HG03095 (cell line): ENCODE results near the gene TMCO1.
"Not testable (repeated sequence)": the region's sequence is repeated elsewhere in the genome, so short reads cannot be mapped to it uniquely, and the experiment has no call there.

Source experiments
- ATAC-seq: cut with Tn5 transposase; IDR thresholded peaks from one replicate; pipeline ENCODE4 v1.9.1; 2021; ENCODE audit warnings: moderate library complexity; ENCODE audit not compliant: unreplicated experiment

The TMCO1 gene

DNA sequence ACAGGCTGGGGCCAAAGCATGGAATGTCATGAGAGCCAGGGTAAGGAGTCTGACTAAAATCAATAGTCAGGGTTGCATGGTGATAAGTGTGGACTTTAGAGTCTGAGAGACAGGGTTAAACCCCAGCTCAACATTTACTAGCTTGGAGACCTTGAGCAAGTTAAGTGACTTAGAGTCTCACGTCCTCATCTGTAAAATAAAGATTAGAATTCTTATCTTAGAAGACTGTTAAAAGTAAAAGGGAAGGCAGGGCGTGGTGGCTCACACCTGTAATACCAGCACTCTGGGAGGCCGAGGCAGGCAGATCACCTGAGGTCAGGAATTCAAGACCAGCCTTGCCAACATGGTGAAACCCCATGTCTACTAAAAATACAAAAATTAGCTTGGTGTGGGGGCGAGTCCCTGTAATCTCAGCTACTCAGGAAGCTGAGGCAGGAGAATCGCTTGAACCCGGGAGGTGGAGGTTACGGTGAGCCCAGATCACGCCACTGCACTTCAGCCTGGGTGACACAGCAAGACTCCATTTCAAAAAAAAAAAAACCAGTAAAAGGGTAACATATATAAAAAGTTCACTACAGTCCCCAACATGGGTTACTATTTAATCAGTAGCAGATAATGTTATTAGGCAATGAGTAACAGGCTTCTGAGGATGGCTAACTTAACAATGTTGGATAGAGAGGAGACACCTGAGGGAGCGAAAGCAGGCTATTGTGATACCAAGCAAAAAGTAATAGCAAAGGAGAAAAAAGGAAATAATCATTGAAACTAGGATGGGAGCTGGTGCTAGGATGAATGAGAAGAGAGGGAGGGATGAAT is 20.8 kb downstream of the TMCO1 start:
- no peak for ATAC-seq

DNA sequence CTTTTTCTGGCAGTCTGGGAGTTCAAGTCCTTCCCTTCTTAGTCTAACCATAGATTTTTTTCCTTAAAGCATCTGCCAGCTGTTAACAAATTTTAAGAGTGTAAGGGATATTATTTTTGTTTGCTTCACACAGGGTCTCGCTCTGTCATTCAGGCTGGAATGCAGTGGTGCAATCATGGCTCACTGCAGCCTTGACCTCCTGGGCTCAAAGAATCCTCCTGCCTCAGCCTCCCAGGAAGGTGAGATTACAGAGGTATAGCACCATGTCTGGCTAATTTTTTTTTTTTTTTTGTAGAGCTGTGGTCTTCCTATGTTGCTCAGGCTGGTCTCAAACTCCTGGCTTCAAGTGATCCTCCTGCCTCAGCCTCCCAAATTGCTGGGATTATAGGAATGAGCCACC is 23.8 kb downstream of the TMCO1 start:
- ATAC-seq: not testable (repeated sequence)

DNA sequence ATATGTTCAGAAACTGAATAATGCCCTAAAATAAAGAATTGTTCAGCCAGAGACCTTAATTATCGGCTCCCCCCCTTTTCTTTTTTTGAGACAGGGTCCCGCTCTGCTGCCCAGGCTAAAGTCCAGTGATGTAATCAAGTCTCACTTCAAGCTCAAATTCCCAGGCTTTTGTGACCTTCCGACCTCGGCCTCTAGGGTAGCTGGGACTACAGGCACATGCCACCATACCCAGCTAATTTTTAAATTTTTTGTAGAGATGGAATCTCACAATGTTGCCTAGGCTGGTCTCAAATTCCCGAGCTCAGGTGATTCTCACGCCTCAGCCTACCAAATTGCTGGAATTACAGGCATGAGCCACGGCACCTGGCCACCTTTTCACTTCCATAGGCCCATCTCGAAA is 26.5 kb downstream of the TMCO1 start:
- no peak for ATAC-seq

DNA sequence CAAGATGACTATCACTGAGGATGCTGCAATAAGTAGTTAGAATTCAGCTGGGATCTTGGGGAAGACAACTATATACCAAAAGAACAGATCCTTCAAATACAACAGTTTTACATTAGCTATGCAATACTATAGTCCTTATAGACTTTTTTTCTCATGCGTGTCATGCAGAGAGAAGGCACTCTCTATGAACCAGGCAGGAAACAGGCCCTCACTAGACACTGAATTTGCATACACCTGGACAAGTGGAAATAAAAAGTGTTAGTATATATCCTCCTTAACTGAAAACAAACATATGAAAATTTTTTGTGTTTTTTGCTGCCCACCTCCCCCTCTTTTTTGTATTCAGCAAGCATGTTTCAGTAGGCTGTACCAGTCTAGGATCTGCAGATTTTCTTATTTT is 29.9 kb downstream of the TMCO1 start:
- ATAC-seq: peak; percentile 94

- no peak for ATAC-seq
These were observed 31.5 kb downstream of the TMCO1 start for GRCh38 chr1:165737196-165737595.

- ATAC-seq: no peak
These were observed 33.8 kb downstream of the TMCO1 start for GRCh38 chr1:165734906-165735305.

DNA sequence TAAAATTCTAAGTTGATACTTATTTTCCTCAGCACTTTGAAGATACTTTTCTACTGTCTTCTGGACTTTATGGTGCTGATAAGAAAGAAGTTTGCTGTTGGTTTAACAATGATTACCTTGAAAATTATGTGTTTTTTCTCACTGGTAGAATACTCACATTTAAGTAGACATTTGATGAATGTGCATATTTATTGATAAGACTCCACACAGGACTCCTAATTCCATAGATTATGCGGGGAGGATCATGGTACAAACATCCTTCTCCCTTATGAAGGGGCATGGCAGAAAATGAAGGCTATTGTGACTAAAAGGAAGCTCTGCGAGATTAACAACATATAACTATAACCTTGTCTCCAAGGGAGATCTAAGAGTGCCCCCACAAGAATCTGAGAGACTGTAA is 41.8 kb downstream of the TMCO1 start:
- ATAC-seq: no peak

DNA sequence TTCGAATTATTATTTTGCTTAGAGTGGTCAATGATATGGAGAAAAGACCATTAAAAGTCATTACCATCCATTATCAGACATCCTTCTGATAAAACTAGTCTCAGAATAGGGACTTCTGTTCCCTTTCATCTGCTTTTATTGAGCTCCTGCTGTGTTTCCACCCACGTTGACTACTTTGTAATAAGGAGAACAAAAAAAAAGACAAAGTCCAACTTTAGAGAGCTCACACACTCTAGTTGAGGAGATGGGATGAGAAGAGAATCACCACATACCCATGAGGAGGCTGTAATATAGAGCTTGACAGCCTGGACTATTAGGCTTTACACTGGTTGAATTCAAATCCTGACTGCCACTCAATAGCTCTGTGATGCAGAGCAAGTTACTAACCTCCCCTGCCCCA is 42.5 kb downstream of the TMCO1 start:
- ATAC-seq: no peak

- ATAC-seq: no peak
These were observed 50.7 kb downstream of the TMCO1 start for GRCh38 chr1:165717918-165718515.

GRCh38 chr1:165716265-165717051 is 52.2 kb downstream of the TMCO1 start:
- not testable (repeated sequence) for ATAC-seq

- no peak for ATAC-seq
These were observed 55.9 kb downstream of the TMCO1 start for GRCh38 chr1:165712764-165713163.

DNA sequence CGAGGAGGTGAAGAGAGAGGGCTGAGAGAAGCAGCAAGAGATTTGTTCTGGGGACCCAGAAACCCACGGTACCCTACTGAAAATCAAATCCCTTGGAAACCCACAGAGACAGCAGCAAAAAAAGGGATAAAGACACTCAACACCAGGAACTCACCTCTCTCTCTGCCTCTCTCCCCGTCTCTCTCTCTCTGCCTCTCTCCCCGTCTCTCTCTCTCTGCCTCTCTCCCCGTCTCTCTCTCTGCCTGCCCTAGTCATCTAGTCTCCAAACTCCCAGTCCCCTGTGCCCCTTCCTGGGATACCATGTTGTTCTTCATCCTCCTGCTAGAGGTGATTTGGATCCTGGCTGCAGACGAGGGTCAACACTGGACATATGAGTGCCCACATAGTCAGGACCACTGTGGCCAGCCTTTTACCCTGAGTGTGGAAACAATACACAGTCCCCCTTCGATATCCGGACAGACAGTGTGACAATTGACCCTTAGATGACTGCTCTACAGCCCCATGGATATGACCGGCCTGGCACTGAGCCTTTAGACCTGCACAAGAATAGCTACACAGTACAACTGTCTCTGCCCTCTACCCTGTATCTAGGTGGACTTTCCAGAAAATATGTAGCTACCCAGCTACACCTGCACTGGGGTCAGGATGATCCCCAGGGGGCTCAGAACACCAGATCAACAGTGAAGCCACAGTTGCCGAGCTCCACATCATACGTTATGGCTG is 60.5 kb downstream of the TMCO1 start:
- no peak for ATAC-seq

DNA sequence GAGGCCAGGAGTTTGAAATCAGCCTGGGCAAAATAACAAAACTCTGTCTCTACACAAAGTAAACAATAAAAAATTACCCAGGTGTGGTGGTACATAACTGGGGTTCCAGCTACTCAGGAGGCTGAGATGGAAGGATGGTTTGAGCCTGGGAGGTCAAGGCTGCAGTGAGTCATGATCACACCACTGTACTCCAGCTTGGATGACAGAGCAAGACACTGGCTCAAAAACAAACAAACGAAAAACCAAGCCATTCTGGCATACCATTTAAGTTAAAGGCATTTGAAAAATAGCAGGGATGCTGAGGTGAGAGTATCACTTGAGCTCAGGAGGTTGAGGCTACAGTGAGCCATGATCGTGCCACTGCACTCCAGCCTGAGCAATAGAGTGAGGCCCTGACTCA is 65.0 kb downstream of the TMCO1 start:
- ATAC-seq: no peak

DNA sequence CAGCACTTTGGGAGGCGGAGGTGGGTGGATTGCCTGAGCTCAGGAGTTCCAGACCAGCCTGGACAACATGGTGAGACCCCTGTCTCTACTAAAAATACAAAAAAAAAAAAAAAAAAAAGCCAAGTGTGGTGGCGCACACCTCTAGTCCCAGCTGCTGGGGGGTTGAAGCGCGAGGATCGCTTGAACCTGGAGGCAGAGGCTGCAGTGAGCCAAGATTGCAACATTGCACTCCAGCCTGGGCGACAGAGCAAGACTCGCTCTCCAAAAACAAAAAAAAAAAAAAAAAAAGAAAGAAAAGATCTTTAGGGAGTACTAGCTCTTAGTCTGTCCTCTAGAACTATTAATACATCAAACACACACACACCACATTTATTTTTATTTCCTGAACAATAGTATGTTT is 66.7 kb downstream of the TMCO1 start:
- not testable (repeated sequence) for ATAC-seq

GRCh38 chr1:165699577-165699976 is 69.1 kb downstream of the TMCO1 start:
- ATAC-seq: no peak

DNA sequence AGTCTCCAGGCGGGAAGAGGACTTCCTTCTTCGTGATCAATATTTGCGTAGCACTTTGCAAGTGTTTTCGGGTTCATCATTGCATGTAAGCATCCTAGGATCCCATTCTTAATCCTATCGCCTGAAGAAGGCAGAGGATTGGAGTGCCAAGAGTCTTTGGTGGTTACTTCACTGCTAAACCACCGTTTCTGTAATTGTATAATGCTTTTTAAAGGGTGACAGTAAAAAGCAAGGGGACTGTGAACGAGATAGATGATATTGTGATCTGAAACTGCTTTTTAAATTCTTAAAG is 70.0 kb downstream of the TMCO1 start:
- no peak for ATAC-seq

DNA sequence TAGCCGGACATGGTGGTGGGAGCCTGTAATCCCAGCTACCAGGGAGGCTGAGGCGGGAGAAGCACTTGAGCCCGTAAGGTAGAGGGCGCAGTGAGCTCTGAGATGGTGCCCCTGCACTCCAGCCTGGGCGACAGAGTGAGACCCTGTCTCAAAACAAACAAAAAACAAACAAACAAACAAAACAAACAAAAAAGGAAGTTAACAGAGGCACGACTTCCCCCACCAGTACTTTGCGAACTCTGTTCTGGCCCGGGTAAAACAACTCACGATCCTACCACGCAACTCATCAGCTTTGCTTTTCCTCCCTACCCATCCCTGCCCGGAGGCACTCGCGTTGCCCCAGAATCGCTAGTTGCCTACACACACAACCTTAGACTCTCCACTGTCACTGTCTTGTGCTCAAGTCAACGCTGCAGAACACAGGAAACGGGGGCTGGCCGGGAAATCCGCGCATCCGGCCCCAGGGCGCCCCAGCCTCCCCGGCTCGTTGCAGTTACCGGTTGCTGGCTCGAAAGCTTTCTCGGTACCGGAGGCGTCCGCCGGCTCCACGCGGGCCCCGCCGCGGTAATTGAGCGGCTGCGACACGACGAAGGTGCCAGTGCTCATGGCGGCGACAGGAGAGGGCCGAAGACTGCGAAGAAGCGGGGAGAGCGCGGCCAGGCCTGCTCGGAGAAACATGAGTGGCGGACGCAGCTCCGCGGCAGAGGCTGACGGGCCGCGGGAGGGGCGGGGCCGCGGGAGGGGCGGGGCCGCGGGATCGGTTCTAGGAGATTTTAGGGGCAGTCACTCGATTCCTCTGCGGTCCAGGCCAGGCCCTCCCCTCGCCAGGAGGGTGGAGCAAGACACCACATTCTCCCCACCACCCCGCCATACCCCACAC is 70.5 kb downstream of the TMCO1 start, which contains the start of gene ALDH9A1:
Gene ALDH9A1 (minus strand): TSS at position 682 of the 880 bp plus-strand sequence. CDS start 4 bp downstream, at position 678.
- peak; percentile 88 for ATAC-seq

DNA sequence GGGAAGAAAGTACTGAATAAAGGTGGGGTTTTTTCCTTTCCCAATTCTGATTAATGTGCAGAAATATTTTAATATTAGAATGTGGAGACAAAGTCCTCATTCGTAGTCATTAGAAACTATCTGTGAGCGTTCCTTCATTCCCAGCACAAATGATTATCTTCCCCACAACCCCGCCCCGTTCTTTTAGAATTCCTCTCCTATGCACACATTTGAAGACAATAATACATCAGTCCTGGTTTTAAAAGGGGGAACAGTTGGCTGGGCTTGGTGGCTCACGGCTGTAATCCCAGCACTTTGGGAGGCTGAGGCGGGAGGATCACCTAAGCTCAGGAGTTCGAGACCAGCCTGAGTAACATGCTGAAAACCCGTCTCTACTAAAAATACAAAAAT is 71.2 kb downstream of the TMCO1 start:
- no peak for ATAC-seq

DNA sequence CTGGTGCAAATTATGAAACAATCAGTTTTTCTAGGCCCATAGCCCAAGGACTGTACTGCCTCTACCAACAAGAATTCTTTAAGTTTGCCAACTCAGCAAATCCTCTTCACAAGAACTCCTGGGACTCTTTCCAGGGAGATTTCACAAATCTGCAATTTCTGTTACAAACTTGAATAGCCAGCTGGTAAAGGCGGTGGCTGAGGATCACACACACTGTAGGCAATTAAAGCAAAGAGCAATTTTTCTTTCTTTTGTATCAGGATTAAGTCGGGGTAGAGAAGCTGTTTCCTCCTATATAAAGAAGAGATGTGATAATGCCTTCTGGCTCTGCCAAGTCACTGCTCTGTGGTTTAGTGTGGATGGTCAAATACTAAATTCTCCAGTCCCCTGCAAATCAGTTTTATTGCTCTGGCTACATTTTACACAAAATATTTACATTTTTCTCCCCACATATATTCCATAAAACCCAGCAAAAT is 72.0 kb downstream of the TMCO1 start:
- ATAC-seq: no peak

- ATAC-seq: no peak
These were observed 73.6 kb downstream of the TMCO1 start for GRCh38 chr1:165695031-165695430.
